OCI-LY7 (cell line): Measurements from ENCODE around the gene RNF150.

ENCODE experiments used
- CTCF ChIP-seq: fragments of 200-600 bp; sonication (generic); conservative IDR thresholded peaks from 2 replicates; pipeline ENCODE4 v1.5.1; 2014; ENCODE audit warnings: mild to moderate bottlenecking, antibody characterized with exemption, low read length, moderate library complexity, mixed read lengths
- EZH2phosphoT487 ChIP-seq: fragments of 200-600 bp; sonication (generic); IDR thresholded peaks from 2 replicates; pipeline ENCODE4 v1.6.1; 2018; ENCODE audit warnings: low read depth, borderline replicate concordance, mild to moderate bottlenecking, mixed run types, antibody characterized with exemption, low read length, moderate library complexity, mixed read lengths

- TF ChIP-seq CTCF: no peak
- TF ChIP-seq EZH2phosphoT487: no peak
These were observed 47.9 kb upstream of the RNF150 start for GRCh38 chr4:141180991-141181761.
